CD4-positive, alpha-beta T cell treated with Interleukin-6 at 100 ng/mL for 8 hours (primary cell): ENCODE measurements around the gene RASSF3.

ENCODE experiments used
- DNase-seq: peaks from one replicate; pipeline ENCODE4 v3.0.0-alpha.2; 2020; ENCODE audit warnings: mixed read lengths, low spot score

RASSF3 gene

DNA sequence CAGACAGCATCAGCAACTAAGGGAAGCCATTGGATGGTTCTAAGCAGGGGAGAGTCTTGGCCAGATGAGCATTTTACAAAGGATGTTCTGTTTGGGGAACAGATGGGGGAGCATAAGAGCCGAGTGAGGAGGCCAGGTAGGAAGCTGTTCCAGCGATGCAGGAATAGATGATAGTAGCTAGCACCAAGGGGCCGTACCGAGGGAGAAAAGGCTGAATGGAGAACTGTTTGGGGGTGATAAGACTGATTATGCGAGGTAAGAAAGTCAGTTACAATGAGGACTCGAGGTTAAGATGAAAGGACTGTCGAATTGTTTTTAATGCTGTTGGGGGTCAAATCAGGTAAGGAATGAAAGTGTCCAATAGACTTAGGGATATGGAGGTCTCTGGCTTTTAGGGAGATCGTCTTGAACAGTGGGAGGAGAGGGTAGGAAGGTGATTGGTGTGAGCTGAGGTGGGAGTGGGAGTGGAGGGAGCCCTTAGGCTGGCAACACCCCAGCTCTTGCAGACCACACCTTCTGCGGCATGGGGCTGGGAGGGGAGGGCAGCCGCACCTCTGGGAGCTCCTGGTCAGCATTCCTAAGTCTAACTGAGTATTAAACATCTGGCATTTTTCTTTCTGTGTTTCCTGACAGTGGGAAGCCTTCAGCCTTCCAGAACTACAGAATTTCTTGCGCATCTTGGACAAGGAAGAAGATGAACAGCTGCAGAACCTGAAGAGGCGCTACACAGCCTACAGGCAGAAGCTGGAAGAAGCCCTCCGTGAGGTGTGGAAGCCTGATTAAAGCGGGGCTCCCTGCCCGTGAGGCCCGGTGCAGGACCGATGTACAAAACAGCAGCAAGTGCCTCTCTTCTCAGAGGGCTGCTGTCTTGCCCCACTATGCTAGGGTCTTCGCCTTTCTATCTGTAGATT, 84.1 kb downstream of the RASSF3 start:
- no peak for DNase-seq

DNA sequence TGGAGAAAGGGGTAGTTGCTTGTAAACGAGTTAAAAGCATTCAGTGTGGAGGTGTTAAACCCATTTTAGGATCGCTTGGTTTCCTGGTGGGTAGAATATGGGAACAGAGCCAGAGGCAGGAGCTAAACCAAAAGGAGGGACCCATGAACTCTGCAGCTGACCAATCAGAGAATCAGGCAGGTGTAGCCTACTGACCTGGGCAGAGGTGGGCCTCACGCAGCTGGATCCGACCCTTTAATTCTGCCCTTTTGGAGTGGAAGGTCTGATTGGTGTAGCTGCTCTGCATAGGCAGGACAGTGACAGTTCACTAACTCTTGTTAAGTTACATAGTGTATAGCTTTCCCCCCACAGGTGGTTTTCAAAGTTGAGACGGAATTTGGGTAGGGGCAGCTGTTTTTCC, 85.3 kb downstream of the RASSF3 start:
- no peak for DNase-seq

DNA sequence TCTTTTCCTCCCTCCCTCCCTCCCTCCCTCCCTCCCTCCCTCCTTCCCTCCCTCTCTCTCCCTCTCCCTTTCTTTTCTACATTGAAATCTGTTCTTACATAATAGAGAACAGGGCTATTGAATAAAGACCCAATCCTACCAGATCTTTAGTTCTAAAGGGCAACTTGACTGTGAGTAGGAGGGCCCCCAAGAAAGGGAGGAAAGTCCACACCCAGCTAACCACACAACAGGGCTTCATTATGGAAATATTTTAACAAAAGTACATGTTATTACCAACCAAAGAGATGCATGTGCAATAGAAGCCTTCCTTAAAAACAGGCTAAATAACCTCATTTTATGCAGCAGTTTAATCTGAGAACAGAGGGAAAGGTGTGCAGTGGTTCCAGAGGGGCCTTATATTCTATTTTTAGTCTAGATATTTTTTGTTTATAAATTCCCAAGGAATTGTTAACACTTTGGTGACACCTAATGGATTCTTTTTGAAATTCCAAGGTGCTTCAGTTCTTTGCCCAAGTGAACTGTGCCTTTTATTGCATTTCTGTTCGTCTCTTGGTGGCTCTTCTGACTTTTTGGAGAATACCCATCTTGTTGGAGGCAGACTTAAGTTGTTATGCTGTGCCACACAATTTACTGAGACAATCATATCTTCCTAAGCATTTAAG, 85.9 kb downstream of the RASSF3 start:
- peak; percentile 20 for DNase-seq

DNA sequence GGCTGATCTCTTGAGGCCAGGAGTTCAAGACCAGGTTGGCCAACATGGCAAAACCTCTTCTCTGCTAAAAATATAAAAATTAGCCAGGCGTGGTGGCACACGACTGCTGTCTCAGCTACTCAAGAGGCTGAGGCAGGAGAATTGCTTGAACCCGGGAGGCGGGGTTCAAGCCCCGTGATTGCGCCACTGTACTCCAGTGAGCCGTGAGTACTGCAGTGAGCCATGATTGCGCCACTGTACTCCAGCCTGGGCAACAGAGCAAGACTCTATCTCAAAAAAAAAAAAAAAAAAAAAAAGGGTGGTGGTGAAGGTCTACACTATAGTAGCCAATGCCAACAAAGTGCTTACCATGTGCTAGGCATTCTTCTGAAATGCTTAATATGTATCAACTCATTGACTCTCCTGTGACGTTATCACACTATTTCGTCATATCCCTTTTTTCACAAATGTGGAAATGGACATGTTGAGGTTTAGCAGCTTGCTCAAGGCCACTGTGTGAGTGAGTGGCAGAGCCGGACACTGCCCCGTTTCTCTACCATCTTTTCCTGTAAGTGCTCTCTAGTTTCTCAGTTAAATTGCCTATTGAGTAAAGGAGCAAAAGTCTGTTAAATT, 89.3 kb downstream of the RASSF3 start:
- DNase-seq = no peak

DNA sequence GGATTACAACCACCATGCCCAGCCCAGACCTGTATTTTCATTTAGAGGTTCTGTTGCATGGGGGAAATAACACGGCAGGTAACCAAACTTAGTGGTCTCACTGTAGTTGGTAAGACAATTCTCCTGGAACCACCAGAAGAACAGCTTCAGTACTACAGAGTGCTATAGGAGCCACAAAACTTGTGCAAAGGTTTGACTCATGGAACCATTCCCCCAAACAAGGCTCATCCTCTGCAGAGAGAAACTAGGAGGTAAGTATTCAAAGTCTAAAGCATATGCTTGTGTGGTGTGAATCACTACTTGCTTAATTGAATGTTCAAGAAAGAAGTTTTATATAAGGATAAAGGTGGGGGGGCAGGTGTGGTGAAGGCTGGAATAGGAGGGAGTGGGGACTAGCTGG, 90.2 kb downstream of the RASSF3 start:
- no peak for DNase-seq

DNA sequence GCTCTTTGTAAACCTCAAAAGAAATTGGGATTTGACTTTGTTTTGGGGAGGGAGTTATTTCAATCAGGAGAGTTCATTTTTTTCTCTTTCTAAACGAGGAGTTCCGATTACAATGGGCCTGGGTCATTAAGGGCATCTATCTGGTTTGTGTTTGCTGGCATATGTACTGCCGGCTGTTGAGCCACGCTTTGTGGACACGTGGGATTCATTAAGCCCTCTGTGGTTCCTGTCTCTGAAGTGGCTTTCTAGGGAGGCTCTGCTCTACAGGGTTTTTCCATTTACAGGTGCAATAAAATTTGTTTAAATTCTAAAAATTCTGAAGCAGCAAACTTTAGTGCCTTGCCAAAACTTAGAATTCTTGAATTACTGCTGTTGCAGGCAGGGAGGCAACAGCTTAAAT, 91.0 kb downstream of the RASSF3 start:
- no peak for DNase-seq

DNA sequence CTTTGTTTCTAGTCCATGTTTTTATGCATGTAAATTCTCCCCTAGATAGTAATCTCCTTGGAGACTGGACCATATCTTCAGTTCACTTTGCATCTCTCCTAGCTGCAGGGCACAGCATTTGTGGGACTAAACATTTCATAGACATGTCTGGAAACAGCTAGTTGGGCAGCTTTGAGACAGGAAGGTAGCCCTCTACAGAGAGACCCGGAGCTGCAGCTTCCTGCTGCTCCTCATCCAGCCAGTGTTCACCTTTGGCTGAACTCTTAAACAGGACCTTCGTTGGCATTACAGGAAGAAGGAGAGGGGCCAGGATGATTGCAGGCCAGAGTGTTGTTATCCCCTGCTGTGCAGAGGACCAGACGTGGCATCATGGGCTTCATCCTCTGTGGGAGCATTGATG, 96.0 kb downstream of the RASSF3 start:
- DNase-seq = no peak

DNA sequence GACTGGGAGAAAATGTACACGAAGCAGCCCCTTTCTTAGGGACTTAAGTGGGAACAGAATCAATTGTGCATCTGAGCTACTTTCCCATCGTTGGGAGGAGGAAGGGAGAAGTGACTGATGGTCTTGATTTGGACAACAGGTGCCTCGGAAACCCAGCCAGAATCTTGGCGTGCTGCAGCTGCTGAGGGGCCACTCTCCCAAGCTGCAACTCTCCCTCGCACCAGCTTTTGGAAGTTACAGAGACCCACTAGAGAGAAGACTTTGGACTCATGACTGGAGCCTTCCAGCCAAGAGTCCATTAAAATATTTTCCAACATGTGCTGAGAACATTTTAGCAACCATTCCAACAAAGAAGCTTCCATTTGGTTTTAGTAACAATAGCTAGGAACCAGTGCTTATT, 96.6 kb downstream of the RASSF3 start:
- DNase-seq = no peak

DNA sequence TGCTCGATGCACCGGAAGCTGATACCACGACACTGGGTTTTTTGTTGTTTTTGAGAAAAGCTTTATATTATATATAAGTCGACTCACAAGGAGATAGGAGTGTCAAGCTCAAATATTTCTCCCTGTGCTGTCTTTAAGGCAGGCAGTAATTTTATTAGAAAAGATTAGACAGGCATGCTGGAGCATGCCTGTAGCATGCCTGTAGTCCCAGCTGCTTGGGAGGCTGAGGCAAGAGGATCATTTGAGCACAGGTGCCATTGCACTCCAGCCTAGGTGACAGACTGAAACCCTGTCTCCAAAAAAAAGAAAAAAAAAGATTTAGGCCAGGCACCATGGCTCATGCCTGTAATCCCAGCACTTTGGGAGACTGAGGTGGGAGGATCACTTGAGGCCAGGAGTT, 97.1 kb downstream of the RASSF3 start:
- no peak for DNase-seq

DNA sequence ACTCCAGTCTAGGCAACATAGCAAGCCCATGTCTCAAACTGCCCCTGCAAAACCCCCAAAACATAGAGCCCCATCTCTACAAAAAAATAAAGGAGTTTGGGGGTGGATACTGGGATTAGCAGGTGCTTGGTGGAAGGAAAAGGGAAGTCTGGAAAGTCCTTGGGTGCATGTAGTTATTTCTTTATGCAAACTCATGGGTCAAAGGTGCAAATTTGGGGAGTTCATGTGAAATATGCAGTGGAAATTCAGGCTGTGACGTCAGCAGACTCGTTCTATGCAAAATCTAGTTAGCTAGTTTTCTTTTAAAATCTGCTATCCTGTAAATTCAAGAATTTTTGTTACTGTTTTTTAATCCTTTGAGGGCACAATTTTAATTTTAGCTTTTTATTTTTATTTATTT, 97.6 kb downstream of the RASSF3 start:
- no peak for DNase-seq

DNA sequence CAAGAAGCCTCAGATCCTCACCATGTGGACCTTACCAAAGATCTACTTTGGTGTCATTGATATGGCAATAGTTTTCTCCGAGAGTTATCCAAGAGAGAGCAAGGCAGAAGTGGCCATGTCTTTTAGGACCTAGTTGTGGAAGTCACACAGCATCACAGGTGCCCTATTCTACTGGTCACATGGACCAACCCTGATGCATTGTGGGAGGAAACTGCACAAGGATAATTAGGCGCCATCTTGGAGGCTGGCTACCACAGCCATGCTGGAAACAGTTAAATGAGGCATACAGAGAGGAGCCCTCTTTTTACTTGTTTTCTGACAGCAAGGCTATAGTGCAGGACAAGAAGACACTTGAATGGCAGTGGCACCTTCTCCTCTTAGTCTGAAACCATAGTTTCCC, 99.1 kb downstream of the RASSF3 start:
- DNase-seq = no peak

DNA sequence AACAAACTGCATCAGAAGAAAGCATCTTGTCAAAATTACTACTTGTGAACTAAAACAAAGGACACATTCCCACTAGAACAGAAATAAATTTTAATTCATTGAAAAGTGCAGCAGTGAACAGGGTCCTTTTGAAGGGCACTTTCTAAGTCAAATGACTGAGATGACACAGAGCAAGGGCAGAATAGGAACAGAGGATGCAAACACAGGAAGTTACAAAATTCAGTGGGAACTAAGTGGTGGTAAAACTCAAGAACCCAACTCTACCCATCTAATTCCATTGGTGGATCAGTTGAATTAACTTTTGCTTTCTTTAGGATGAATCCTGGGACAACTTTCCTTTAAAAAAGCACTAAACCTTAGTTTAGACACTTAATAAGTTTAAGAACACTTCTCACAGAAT, 103.1 kb downstream of the RASSF3 start:
- no peak for DNase-seq

DNA sequence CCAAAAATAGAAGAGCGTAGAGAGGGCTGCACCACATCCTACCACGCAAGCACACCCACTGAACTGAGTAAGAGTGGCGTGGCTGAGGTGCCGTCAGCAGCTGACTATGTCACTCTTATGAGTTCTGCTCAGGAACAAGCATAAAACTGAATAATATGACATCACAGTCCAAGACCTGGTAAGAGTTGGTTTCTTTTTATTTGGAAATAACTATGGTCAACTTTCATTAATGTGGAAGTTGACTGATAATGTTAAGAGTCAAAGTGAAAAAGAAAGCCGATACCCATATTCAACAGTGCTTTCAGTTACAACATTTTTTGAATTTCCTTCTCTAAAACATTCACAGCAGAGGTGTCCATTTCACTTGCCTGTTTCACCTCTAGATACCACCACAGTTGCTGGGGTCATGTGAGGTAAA, 104.3 kb downstream of the RASSF3 start:
- DNase-seq = no peak

DNA sequence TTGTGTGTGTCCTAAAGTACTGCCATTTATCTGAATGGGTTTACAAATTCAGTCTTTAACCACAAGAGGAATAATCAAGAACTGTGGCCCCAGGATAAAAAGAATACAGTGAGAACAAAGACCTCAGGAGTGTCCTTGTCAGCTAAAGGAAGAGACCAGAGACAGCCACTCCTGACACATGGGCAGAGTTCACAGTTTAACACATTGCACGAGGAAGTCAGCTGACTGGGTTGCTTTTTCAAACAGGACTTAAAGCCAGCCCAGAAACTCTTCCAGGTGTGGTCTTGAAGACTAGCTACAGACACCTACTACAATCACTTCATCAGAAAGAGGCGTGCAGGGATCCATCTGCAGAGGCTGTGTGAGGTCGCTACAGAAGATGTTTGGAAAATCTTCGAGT, 106.1 kb downstream of the RASSF3 start:
- no peak for DNase-seq

DNA sequence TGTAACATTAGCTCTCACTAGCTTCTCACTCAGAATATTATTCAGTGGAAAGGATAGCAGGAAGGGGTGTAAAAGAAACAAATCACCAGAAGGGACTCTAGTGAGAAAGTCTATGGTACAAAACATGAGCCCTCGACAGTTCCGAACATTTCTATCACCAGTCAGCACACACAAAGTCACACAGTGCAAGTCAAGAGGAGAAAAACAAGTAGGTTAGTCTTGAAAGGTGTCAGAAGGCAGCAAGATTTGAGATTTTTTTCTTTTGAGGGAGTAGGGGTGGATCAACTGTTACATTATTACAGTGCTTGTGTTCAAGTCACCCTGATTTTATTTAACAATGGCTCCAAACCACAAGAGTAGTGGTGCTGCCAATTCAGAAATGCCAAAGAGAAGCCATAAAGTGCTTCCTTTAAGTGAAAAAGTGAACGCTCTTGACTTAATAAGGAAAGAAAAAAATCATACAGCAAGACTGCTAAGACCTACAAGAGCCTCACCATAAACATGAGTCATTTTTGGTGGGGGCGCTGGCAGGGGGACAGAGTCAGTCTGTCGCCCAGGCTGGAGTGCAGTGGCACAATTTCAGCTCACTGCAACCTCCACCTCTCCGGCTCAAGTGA, 106.7 kb downstream of the RASSF3 start:
- no peak for DNase-seq

DNA sequence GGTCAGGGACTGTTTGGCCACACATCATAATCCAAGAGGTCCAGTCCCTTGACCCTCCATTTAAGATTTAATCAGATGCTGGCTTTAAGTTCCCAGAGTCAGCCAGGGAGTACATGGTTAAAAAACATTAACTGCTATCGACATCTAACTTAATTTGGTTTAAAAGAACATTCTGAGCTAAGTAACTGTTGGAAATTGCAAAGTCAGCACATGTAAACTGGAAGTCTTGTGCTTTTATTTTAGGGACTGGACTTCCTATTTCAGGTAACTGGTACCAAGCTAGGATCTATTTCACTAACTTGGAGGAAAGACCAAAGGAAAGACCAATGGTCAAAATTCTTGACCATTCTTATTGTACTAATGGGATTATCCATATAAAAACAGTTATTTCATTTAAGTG, 108.4 kb downstream of the RASSF3 start:
- DNase-seq = no peak

DNA sequence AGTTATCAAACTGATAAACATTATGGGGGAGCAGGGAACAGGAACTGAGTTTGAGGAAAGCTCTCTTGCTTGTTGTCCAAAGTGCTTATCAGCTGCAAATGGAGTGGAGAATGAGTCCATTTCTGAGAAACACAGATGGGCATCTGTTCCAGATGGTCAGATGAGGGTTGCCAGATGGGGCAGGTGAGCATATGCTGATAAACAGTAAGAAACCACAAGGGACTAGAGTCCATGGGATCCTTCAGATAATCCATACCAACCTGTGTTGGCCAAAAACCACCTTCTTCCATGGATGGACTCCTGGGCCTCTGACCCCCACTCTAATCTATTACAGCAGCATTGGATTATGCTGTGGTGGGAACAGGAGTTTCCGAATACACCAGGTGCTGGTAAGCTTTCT, 110.6 kb downstream of the RASSF3 start:
- no peak for DNase-seq

DNA sequence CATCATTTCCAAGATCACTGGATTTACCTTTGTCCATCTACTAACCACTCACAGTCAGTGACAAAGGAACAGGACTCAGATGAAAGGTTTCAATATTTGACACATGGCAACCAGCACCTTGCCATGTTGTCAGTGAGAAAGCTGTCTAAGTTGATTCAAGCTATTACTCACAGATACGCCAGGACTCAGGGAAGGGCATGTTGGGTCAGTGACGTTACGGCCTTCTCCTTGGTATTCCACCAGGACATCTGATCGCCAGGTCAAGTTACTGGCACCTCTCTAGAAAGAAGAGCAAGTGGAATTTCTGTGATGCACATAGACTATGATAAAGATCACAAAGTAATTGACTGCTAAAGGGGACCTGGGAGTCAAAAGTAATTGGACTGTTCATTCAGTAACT, 112.5 kb downstream of the RASSF3 start:
- no peak for DNase-seq

DNA sequence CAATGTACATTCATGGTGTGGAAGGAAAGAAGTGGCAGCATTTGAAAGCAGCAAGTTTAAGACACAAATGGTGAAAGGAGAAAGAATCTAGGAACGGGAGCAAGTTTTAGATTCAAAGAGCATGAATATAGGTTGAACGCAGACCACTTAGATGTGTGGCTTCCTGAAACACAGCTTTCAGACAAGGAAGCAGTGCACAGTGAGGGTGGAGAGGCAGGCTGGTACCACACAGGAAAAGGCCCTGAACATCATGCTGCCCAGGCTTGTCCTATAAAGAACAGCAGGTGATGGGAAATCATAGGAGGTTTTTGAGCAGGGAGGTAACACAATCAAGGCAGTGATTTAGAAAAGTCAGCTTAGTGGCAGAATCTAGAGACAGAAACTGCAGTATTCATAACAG, 113.3 kb downstream of the RASSF3 start:
- no peak for DNase-seq

DNA sequence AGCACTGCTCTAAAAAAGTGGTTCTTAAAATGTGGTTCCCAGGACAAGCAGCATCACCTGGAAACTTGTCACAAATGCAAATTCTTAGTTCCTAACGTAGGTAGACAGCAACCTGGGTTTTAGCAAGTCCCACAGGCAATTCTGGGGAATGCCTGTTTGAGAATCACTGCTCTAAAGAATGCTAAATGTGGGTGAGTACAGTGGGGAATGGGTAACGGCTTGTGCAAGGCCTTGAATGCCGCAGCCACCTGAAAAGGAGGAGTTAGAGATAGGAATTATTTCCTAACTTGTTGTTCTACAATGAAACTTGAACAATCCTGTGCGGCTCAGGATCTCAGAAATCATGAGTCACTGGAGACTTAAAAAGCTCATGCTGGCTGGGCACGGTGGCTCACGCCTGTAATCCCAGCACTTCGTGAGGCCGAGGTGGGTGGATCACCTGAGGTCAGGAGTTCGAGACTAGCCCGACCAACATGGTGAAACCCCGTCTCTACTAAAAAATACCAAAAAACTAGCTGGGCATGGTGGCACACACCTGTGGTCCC, 114.0 kb downstream of the RASSF3 start:
- no peak for DNase-seq

DNA sequence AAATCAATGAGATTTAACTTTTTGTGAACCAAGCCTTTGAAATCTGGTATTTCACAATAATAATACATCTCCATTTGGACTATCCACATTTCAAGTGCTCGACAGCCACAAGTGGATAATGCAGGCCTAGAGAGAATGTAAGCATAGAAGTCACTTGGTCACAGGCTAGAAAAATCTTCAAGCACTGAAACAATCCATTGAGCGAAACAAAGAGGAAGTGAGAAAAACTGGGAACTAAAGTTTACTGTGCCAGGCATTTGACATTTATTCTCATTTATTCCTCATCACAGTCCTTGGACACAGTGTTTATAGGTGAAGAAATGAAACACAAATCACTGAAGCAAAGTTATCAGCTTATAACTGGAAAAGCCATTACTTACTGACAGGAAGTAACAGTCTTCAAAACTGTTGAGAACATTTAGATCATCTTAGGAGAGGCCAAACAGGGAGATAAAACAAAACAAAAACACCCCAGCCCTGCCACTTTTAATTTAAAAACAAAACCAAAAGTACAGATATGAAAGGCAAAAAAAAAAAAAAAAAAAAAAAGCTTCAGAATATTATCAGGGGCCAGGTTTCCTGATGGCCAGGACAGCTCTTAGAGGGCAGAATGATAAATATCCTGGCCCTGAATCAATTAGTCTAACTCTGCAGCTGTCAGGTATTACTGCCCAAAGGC, 119.8 kb downstream of the RASSF3 start:
- no peak for DNase-seq

DNA sequence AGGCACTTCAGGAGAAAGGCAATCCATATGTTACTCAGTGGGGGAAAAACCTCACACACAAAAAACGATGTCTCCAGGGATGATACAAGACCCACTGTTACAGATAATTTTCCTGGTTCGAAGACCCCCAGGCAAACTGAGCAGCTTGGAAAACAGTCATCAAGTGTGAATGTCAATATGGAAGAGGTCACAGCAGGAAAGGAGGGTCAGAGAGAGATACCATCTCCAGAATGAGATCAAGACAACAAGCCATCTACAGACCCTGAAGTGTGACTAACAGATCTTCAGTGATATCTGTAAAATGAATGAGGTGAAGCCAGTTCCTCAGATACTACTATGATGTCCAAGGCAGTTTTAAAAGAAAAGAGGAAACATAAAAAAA, 120.3 kb downstream of the RASSF3 start:
- DNase-seq = no peak
